Caki2 (cell line): Measurements from ENCODE around the gene NPIPA1. TPM values are rescaled to one million over a fixed set of nuclear protein-coding genes. Genes with fewer than 3 reads are reported as not detected.
"Not testable (repeated sequence)": the region's sequence is repeated elsewhere in the genome, so short reads cannot be mapped to it uniquely, and the experiment has no call there.

Experiments
- DNase-seq: peaks from one replicate; pipeline ENCODE4 v3.0.0-alpha.2; 2015; ENCODE audit warnings: low read depth
- in situ Hi-C: cut with HindIII; loops from 2 replicates; pipeline ENCODE4 v1.10.0; 2016; ENCODE audit warnings: low sequenced_read_pairs, low pct_unique_long_range_greater_than_20kb, mixed read lengths
- total RNA-seq: library from RNA; depleted of rRNA; stranded (reverse); fragments of >200 nt; shearing (Covaris generic); gene quantifications from 2 replicates; pipeline ENCODE4 v1.2.3, GENCODE V29; 2014; ENCODE audit warnings: low replicate concordance

NPIPA1 gene
- total RNA-seq, 1 experiment from 2014 or later: 8.5 TPM

- DNase-seq, in situ Hi-C loops: not testable (repeated sequence)
Observed at GRCh38 chr16:14973785-14974322, 36.6 kb downstream of the NPIPA1 start.

GRCh38 chr16:14974331-14974655 lies 37.0 kb downstream of the NPIPA1 start:
- in situ Hi-C loops: not testable (repeated sequence)
- peak; percentile 32 for DNase-seq

- in situ Hi-C loops: not testable (repeated sequence)
Observed at GRCh38 chr16:14974656-14975417, 37.6 kb downstream of the NPIPA1 start, which contains the start of gene PDXDC1. PDXDC1 (plus strand) TSS chr16:14975026; CDS start chr16:14975200, 174 bp downstream.

GRCh38 chr16:14975418-14976194 lies 38.4 kb downstream of the NPIPA1 start:
- in situ Hi-C loops: not testable (repeated sequence)
- DNase-seq: peak; percentile 38

More at GRCh38 chr16:14974656-14975417, 37.6 kb downstream of the NPIPA1 start, which contains the start of gene PDXDC1:
- peak; percentile 98 for DNase-seq

GRCh38 chr16:14976971-14977736 lies 39.9 kb downstream of the NPIPA1 start:
- in situ Hi-C loops, DNase-seq: not testable (repeated sequence)

- in situ Hi-C loops, DNase-seq: not testable (repeated sequence)
Observed at GRCh38 chr16:14978281-14978680, 41.0 kb downstream of the NPIPA1 start.

- DNase-seq, in situ Hi-C loops: not testable (repeated sequence)
Observed at GRCh38 chr16:14978908-14979307, 41.7 kb downstream of the NPIPA1 start.

GRCh38 chr16:14981234-14981633 lies 44.0 kb downstream of the NPIPA1 start:
- DNase-seq, in situ Hi-C loops: not testable (repeated sequence)

GRCh38 chr16:14982521-14982920 lies 45.3 kb downstream of the NPIPA1 start:
- DNase-seq, in situ Hi-C loops: not testable (repeated sequence)

GRCh38 chr16:14988092-14988491 lies 50.8 kb downstream of the NPIPA1 start:
- in situ Hi-C loops: not testable (repeated sequence)

GRCh38 chr16:14988661-14989191 lies 51.5 kb downstream of the NPIPA1 start:
- in situ Hi-C loops, DNase-seq: not testable (repeated sequence)

More at GRCh38 chr16:14988092-14988491, 50.8 kb downstream of the NPIPA1 start:
- not testable (repeated sequence) for DNase-seq

GRCh38 chr16:14989291-14990281 lies 52.3 kb downstream of the NPIPA1 start:
- in situ Hi-C loops, DNase-seq: not testable (repeated sequence)

- DNase-seq, in situ Hi-C loops: not testable (repeated sequence)
Observed at GRCh38 chr16:14993277-14994151, 56.3 kb downstream of the NPIPA1 start.

- in situ Hi-C loops: not testable (repeated sequence)
Observed at GRCh38 chr16:14996702-14997101, 59.5 kb downstream of the NPIPA1 start.

GRCh38 chr16:14998300-14998699 lies 61.1 kb downstream of the NPIPA1 start:
- in situ Hi-C loops, DNase-seq: not testable (repeated sequence)

More at GRCh38 chr16:14996702-14997101, 59.5 kb downstream of the NPIPA1 start:
- peak; percentile 50 for DNase-seq

GRCh38 chr16:14999845-15000244 lies 62.6 kb downstream of the NPIPA1 start:
- in situ Hi-C loops: not testable (repeated sequence)

More at GRCh38 chr16:14999845-15000244, 62.6 kb downstream of the NPIPA1 start:
- not testable (repeated sequence) for DNase-seq
